ENCODE measurements around the gene CLECL1. TPM values are rescaled to one million over a fixed set of nuclear protein-coding genes. Genes with fewer than 3 reads are reported as not detected.
"Not testable (repeated sequence)": the region's sequence is repeated elsewhere in the genome, so short reads cannot be mapped to it uniquely, and the experiment has no call there.

CLECL1 gene
- total RNA-seq, 6 experiments from 2014 or later, result not detected

GRCh38 chr12:9718968-9719367 lies 13.9 kb downstream of the CLECL1 start:
- no peak for TF ChIP-seq CTCF (IDR thresholded peaks at IDR 0.05)
- DNase-seq, result no peak
- Mint-ChIP-seq H3K27ac (no peak overlapping the region), H3K4me1 (ENCODE audit: low read depth) (peaks cover 9% of the 10 kb centered on the region), H3K36me3 (ENCODE audit: low read depth) (no peaks in the 10 kb centered on the region), H3K27me3 (ENCODE audit: insufficient read depth) (peaks cover 22% of the 10 kb centered on the region), H3K4me3 (no peak overlapping the region), H3K9me3 (no peaks in the 10 kb centered on the region)

- Mint-ChIP-seq H3K27me3 (ENCODE audit: insufficient read depth) (peaks cover 12% of the 10 kb centered on the region), H3K4me1 (ENCODE audit: low read depth) (peaks cover 9% of the 10 kb centered on the region), H3K9me3 (no peaks in the 10 kb centered on the region), H3K27ac (no peak overlapping the region), H3K36me3 (ENCODE audit: low read depth) (no peaks in the 10 kb centered on the region), H3K4me3 (no peak overlapping the region)
- no peak for TF ChIP-seq CTCF (IDR thresholded peaks at IDR 0.05)
- no peak for DNase-seq
Measured at GRCh38 chr12:9717070-9717925, 15.6 kb downstream of the CLECL1 start.

- H3K4me3 Mint-ChIP-seq; H3K4me1 Mint-ChIP-seq (ENCODE audit: low read depth); H3K9me3 Mint-ChIP-seq; H3K27ac Mint-ChIP-seq; DNase-seq; H3K36me3 Mint-ChIP-seq (ENCODE audit: low read depth): not testable (repeated sequence)
- H3K27me3 Mint-ChIP-seq (ENCODE audit: insufficient read depth), result peaks cover 16% of the 10 kb centered on the region
Measured at GRCh38 chr12:9713032-9713558, 19.8 kb downstream of the CLECL1 start.

GRCh38 chr12:9711664-9712063 lies 21.2 kb downstream of the CLECL1 start:
- no peak for DNase-seq
- TF ChIP-seq CTCF (IDR thresholded peaks at IDR 0.05), result no peak
- Mint-ChIP-seq H3K27me3 (ENCODE audit: insufficient read depth) (peaks cover 12% of the 10 kb centered on the region), H3K4me1 (ENCODE audit: low read depth) (peaks cover 9% of the 10 kb centered on the region), H3K27ac (no peak overlapping the region), H3K9me3 (no peaks in the 10 kb centered on the region), H3K36me3 (ENCODE audit: low read depth) (no peaks in the 10 kb centered on the region), H3K4me3 (no peak overlapping the region)

- peaks cover 9% of the 10 kb centered on the region for H3K27me3 Mint-ChIP-seq (ENCODE audit: insufficient read depth)
- peaks cover 9% of the 10 kb centered on the region for H3K4me1 Mint-ChIP-seq (ENCODE audit: low read depth)
- no peaks in the 10 kb centered on the region for H3K9me3 Mint-ChIP-seq
- no peaks in the 10 kb centered on the region for H3K36me3 Mint-ChIP-seq (ENCODE audit: low read depth)
- no peak for DNase-seq
- no peak overlapping the region for H3K27ac Mint-ChIP-seq
- no peak overlapping the region for H3K4me3 Mint-ChIP-seq
- TF ChIP-seq CTCF (IDR thresholded peaks at IDR 0.05), result no peak
Measured at GRCh38 chr12:9710584-9711375, 22.1 kb downstream of the CLECL1 start.

Measured in HFFc6 (cell line).